ENCODE measurements around the gene NAPA. TPM values are rescaled to one million over a fixed set of nuclear protein-coding genes. Genes with fewer than 3 reads are reported as not detected.

NAPA gene
- total and polyA plus RNA-seq, 2 of the 13 experiments (the other 11 are each of a cell fraction or from before 2014, with no cell fraction given) = 32.6 to 65.9 TPM

DNA sequence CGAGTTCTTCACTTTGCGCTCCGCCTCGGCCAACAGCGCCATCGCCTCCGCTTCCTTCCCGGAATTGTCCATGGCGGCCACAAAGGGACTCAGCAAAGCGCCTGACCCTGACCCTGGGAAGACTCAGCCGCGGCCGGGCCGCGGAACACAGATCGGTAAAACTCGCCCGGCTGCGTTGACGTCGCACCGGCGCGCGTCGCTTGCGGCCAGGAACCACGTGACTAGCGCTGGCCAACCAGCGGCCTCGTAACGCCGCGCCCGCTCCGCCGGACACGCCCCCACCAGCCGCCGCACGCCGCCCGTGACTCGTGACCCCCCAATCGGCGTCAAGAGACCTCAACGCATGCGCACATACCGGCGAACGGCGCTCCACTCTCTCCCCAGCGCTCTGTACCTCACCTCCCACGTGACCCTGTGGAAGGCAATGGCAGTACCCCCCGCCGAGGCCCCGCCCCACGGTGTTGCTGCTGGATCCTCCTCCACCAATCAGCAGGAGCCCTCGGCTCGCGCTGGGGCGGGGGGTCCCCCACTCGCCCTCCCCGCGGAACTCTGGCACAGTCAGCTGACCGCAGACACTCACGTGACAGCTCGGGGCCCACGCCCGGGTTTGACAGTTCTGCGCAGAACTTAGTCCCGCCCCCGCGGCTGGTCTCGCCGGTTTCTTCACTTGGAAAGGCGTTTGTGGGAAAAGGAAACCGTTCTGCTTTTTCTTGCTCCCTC is at the start of gene NAPA (continued):
- TF ChIP-seq UBTF (CRISPR knock-in tag; IDR thresholded peaks at IDR 0.05) = peak; percentile 41; the same call in 1 of the 2 replicates
- TF ChIP-seq HNRNPH1 (optimal IDR thresholded peaks at IDR 0.05; ENCODE audit: low read depth, low read length) = no peak
- TF ChIP-seq, protein P1, sequence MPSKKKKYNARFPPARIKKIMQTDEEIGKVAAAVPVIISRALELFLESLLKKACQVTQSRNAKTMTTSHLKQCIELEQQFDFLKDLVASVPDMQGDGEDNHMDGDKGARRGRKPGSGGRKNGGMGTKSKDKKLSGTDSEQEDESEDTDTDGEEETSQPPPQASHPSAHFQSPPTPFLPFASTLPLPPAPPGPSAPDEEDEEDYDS (CRISPR knock-in tag; IDR thresholded peaks at IDR 0.05) = peak; percentile 68
- TF ChIP-seq ZKSCAN8 (CRISPR knock-in tag; IDR thresholded peaks at IDR 0.05; ENCODE audit: borderline replicate concordance) = no peak
- no peak for TF ChIP-seq IRX3 (CRISPR knock-in tag; IDR thresholded peaks at IDR 0.05; ENCODE audit: borderline replicate concordance, low read depth)
- no peak for TF ChIP-seq TRIM22 (IDR thresholded peaks at IDR 0.05)
- peak; percentile 48; the same call in 1 of the 2 replicates for TF ChIP-seq ZNF792 (CRISPR knock-in tag; IDR thresholded peaks at IDR 0.05)
- TF ChIP-seq, protein P2, sequence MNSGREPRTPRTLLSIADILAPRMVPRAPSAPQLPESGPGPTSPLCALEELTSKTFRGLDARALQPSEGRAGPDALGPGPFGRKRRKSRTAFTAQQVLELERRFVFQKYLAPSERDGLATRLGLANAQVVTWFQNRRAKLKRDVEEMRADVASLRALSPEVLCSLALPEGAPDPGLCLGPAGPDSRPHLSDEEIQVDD (CRISPR knock-in tag; IDR thresholded peaks at IDR 0.05; ENCODE audit: borderline replicate concordance) = no peak
- TF ChIP-seq PHF8 (CRISPR knock-in tag; IDR thresholded peaks at IDR 0.05) = peak; percentile 88
- no peak for TF ChIP-seq THYN1 (CRISPR knock-in tag; IDR thresholded peaks at IDR 0.05; ENCODE audit: borderline replicate concordance, low read depth)
- TF ChIP-seq ZNF547 (CRISPR knock-in tag; IDR thresholded peaks at IDR 0.05) = no peak; the same call in 1 of the 2 replicates
- peak; percentile 43 for TF ChIP-seq IKZF4 (CRISPR knock-in tag; IDR thresholded peaks at IDR 0.05; ENCODE audit: borderline replicate concordance, low read depth, not compliant biosample characterization)
- TF ChIP-seq RFX3 (CRISPR knock-in tag; IDR thresholded peaks at IDR 0.05) = no peak
- TF ChIP-seq ZNF562 (CRISPR knock-in tag; IDR thresholded peaks at IDR 0.05; ENCODE audit: borderline replicate concordance) = no peak
- TF ChIP-seq NPAS2 (CRISPR knock-in tag; IDR thresholded peaks at IDR 0.05; ENCODE audit: borderline replicate concordance) = no peak
- TF ChIP-seq SIX1 (CRISPR knock-in tag; IDR thresholded peaks at IDR 0.05; ENCODE audit: borderline replicate concordance) = no peak
- peak; percentile 28; the same call in 1 of the 2 replicates for TF ChIP-seq MXD4 (CRISPR knock-in tag; IDR thresholded peaks at IDR 0.05)
- TF ChIP-seq CENPX (CRISPR knock-in tag; IDR thresholded peaks at IDR 0.05) = no peak
- TF ChIP-seq ZBTB21 (CRISPR knock-in tag; IDR thresholded peaks at IDR 0.05) = no peak
- no peak for TF ChIP-seq ATAD3A (CRISPR knock-in tag; IDR thresholded peaks at IDR 0.05)
- TF ChIP-seq BRCA1 (CRISPR knock-in tag; IDR thresholded peaks at IDR 0.05) = no peak; the same call in 1 of the 2 replicates
- no peak for TF ChIP-seq JUNB (CRISPR knock-in tag; IDR thresholded peaks at IDR 0.05; ENCODE audit: borderline replicate concordance)
- no peak for TF ChIP-seq GPN1 (CRISPR knock-in tag; IDR thresholded peaks at IDR 0.05; ENCODE audit: borderline replicate concordance)
- TF ChIP-seq YY1 (IDR thresholded peaks at IDR 0.05; ENCODE audit: insufficient read depth, insufficient replicate concordance, low read depth, low read length) = peak; percentile 44
- peak; percentile 64; the same call in 1 of the 2 replicates for TF ChIP-seq HBP1 (CRISPR knock-in tag; IDR thresholded peaks at IDR 0.05; ENCODE audit: low read depth)
